ENCODE results near the gene FHIT.

GRCh38 chr3:60220768-60221167 is 1030.5 kb downstream of the FHIT start:
- TF ChIP-seq CTCF (IDR thresholded peaks at IDR 0.05) (no peak), POLR2A (IDR thresholded peaks at IDR 0.05) (no peak)
